ENCODE measurements around the gene APP. TPM values are rescaled to one million over a fixed set of nuclear protein-coding genes. Genes with fewer than 3 reads are reported as not detected.

APP gene
- total RNA-seq, 1 experiment from 2014 or later = 369 TPM

- in situ Hi-C loops (cut with HindIII; ENCODE audit: low pct_unique_long_range_greater_than_20kb, low sequenced_read_pairs) = no loop called here
- DNase-seq (ENCODE audit: low read depth, low spot score) = peak; percentile 68
Observed at GRCh38 chr21:25862596-25862995, 308.0 kb downstream of the APP start.

- in situ Hi-C loops (cut with HindIII; ENCODE audit: low pct_unique_long_range_greater_than_20kb, low sequenced_read_pairs) = no loop called here
- DNase-seq (ENCODE audit: low read depth, low spot score) = no peak
Observed at GRCh38 chr21:25862112-25862511, 308.5 kb downstream of the APP start.

DNA sequence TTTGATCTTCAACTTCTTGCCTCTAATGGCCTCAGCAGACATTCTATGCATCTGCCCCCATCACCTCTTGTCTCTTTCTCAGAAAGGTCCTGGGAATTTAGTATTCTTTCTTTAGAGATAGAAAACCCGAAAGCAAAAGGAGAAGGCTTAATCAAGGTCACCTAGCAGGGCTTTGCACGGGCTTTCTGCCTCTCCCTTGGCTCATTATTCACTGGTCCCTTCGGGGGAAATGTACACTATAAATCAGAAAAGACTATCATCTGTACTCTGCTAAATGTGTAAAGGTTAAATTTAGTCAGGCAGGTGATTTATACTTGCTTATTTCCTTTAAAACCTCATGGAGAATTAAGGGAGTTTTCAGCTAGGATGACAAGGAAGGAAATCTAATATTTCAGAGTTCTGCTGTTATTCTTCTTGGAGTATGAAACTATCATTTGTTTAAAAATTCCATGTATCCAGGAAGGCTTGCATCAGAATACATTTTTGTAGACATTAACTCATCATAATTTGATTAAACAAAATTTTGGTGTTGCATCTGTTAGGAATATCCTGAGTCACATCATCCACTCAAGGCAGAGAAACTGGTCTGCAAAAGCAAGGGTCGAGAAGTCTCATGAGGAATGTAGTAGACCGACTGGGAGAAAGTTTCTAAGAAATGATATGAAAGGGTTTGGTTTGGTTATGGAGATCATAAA is 311.2 kb downstream of the APP start:
- in situ Hi-C loops (cut with HindIII; ENCODE audit: low pct_unique_long_range_greater_than_20kb, low sequenced_read_pairs) = no loop called here

GRCh38 chr21:25858325-25858724 is 312.2 kb downstream of the APP start:
- in situ Hi-C loops (cut with HindIII; ENCODE audit: low pct_unique_long_range_greater_than_20kb, low sequenced_read_pairs) = no loop called here
- no peak for DNase-seq (ENCODE audit: low read depth, low spot score)

More for the DNA sequence above, 311.2 kb downstream of the APP start:
- DNase-seq (ENCODE audit: low read depth, low spot score) = no peak

GRCh38 chr21:25857308-25858074 is 313.1 kb downstream of the APP start:
- no peak for DNase-seq (ENCODE audit: low read depth, low spot score)
- in situ Hi-C loops (cut with HindIII; ENCODE audit: low pct_unique_long_range_greater_than_20kb, low sequenced_read_pairs) = no loop called here

DNA sequence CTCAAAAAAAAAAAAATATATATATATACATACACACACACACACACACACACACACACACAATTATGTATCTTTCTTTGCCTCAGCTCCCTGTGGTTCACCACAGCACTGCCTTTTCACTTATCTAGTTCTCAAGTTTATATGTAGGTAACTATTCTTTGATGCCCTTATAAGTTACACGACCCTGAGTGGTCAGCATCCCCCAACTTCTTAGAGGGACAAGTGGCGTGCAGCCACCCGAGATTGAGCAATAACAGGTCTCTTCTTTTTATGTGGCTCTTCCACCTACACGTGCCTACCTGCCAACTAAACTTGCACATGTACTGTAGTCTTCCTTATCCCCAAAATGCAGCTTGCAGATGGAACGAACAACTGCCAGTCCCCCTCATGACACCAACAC is 315.0 kb downstream of the APP start:
- no peak for DNase-seq (ENCODE audit: low read depth, low spot score)
- in situ Hi-C loops (cut with HindIII; ENCODE audit: low pct_unique_long_range_greater_than_20kb, low sequenced_read_pairs) = no loop called here

DNA sequence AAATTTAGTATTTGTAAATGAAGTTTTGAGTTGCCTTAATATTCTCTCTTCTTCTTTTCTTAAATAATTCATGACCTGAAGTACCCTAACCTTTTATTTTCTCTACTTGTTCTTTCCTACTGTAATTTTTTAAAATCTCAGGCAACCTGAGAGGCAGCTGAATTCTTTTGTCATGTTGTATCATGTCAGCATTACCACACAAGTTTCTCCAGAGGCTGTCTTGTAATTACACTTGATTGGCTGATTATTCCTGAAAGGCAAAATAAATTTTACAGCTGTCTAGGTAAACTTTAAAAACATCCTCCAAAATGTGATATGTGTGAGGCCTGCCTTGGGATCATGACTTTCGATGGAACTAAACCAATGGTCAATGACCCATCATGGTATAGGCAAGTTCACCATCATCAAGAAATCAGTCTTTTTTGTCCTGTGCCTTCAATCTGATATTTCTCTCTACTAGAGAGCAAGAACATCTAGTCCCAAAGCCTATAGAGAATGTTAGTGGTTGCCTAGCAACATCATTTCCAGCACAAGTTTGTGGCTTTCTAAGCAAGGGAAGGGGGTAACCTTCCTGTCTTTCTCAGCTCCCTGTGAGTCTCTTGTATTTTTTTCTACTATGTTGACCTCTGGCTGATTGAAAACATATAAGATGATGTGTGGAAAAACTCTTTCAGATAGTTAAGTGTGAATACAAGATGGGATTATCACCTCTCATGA is 320.3 kb downstream of the APP start:
- in situ Hi-C loops (cut with HindIII; ENCODE audit: low pct_unique_long_range_greater_than_20kb, low sequenced_read_pairs) = no loop called here
- no peak for DNase-seq (ENCODE audit: low read depth, low spot score)

GRCh38 chr21:25848309-25848708 is 322.3 kb downstream of the APP start:
- in situ Hi-C loops (cut with HindIII; ENCODE audit: low pct_unique_long_range_greater_than_20kb, low sequenced_read_pairs) = no loop called here
- DNase-seq (ENCODE audit: low read depth, low spot score) = no peak

GRCh38 chr21:25845729-25846256 is 324.8 kb downstream of the APP start:
- DNase-seq (ENCODE audit: low read depth, low spot score) = peak; percentile 28
- in situ Hi-C loops (cut with HindIII; ENCODE audit: low pct_unique_long_range_greater_than_20kb, low sequenced_read_pairs) = no loop called here

DNA sequence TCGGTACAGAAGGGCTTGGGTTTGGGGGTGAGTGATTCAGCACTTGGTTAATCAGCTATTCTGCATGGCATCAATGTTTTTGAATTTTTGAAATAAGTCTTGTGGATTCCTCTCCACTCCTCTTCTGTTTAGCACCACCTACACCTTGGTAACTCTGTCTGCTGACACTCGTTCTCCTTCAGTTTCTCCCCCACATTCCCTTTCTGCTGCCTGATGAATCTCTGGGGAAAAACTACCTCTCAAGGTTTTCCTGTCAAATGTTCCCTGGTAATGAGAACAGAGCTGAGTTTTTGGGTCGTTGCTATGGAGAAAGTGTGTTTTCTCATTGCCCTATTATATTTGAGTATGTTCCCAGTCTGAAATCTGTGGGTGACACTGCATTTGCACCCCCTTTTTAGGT is 327.6 kb downstream of the APP start:
- no peak for DNase-seq (ENCODE audit: low read depth, low spot score)
- in situ Hi-C loops (cut with HindIII; ENCODE audit: low pct_unique_long_range_greater_than_20kb, low sequenced_read_pairs) = no loop called here

GRCh38 chr21:25838809-25839208 is 331.8 kb downstream of the APP start:
- in situ Hi-C loops (cut with HindIII; ENCODE audit: low pct_unique_long_range_greater_than_20kb, low sequenced_read_pairs) = no loop called here
- DNase-seq (ENCODE audit: low read depth, low spot score) = no peak

DNA sequence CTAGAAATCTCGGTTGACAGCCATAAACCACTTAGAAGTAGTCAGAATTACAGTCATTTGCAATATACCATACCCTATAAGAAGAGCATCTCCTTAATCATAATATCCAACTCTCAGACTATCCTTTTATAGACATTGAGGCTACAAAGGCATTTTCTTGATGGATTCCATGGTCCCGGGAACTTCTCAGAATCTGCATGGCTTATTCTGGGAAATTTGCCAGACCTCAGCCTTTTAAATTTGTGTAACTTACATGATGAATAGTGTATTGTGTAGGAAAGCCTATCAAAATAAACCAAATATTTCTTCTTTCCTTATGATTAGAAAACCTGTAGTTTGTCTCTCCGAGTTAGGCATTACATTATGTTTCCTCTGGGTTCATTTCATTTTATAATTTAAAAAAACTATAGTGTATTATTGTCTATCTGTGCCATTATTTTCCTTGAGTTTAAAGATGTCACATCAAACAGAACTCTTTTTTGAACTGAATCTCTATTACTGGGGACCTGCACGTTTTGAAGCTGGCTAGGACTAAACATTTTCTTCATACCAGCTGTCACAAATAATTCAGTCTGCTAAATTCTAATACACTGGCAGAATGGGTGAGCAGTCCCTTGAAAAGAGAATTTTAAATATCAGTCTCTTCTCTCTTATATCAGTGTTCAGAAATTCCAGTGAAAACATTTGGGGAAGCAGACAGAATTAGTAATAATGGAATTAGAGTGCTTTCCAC is 332.9 kb downstream of the APP start:
- in situ Hi-C loops (cut with HindIII; ENCODE audit: low pct_unique_long_range_greater_than_20kb, low sequenced_read_pairs) = no loop called here

DNA sequence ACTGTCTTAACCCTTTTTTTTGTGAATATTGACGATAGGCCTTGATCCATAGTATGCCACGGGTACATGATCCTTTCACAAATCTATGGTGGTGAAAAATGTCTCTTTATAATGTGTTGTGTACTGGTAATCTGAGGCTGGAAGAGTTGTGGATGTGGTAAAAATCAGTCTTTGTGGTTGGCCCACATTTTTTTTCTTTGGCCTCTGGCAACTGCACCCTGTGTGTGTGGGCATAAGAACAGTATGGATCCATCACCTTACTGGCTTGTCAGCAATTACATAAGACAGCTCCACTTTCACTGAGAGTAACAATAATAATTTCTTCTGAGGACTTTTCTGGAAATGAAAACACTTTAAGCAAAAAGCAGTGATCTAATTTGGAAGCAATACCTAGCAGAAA is 334.2 kb downstream of the APP start:
- DNase-seq (ENCODE audit: low read depth, low spot score) = no peak
- in situ Hi-C loops (cut with HindIII; ENCODE audit: low pct_unique_long_range_greater_than_20kb, low sequenced_read_pairs) = no loop called here

More for the DNA sequence above, 332.9 kb downstream of the APP start:
- DNase-seq (ENCODE audit: low read depth, low spot score) = peak; percentile 70

DNA sequence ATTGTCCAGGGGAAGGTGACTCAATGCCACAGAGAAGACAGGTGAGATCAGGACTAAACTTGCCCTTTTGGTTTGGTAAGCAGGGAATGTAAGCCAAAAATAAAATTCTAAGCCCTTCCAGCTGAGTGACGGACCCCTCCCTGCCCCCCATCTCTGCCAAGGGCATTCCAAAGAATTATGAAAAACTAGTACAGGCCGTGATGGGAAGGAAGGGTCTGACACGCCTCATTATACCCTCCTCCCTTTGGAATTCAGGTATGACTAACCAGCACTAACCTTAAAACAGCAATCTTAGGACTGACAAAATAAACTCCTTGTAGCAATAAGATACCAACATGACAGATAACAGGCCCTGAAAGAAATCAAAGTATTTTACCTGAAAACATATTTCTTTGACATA is 336.2 kb downstream of the APP start:
- no peak for DNase-seq (ENCODE audit: low read depth, low spot score)
- in situ Hi-C loops (cut with HindIII; ENCODE audit: low pct_unique_long_range_greater_than_20kb, low sequenced_read_pairs) = no loop called here

DNA sequence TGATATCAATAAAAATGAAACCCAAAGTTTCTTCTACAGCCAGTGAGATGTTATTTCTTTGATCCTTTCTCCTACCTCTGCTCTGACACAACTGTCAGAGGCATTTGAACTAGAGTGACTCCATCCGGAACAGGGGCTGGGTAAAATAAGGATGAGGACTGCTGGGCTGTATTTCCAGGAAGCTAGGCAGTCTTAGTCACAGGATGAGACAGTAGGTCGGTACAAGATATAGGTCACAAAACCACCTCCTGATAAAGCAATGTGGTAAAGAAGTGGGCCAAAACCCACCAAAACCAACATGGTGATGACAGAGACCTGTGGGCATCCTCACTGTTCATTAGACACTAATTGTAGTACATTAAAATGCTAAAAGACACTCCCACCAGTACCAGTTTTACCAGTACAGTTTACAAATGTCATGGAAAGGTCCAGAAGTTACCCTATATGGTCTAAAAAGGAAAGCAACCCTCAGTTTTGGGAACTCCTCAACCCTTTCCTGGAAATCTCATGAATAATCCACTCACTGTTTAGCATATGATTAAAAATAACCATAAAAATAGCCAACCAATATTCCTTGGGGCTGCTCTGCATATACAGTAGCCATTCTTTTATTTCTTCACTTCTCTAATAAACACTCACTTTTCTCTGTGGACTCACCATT is 339.1 kb downstream of the APP start:
- no peak for DNase-seq (ENCODE audit: low read depth, low spot score)
- in situ Hi-C loops (cut with HindIII; ENCODE audit: low pct_unique_long_range_greater_than_20kb, low sequenced_read_pairs) = no loop called here
